Gastroesophageal sphincter (tissue), 3 donors: ENCODE results near the gene THAP2.

ENCODE experiments used
- POLR2A ChIP-seq, 2 donors: fragments of 450-650 bp; IDR thresholded peaks; one replicate each; pipeline ENCODE4 v1.6.1; 2017; ENCODE audit warnings: antibody characterized with exemption in 2 of 2, mild to moderate bottlenecking in 2 of 2, moderate library complexity in 1 of 2
- TF ChIP-seq, protein P1 (sequence below), 4 experiments: fragments of 200-600 bp in 2 of 4; fragments of 450-650 bp in 2 of 4; sonication (generic) in 1 of 4; IDR thresholded peaks; one replicate each; pipeline ENCODE4 v1.5.1; 2017 to 2019; ENCODE audit warnings: antibody characterized with exemption in 4 of 4, mild to moderate bottlenecking in 2 of 4, moderate library complexity in 2 of 4

DNA sequence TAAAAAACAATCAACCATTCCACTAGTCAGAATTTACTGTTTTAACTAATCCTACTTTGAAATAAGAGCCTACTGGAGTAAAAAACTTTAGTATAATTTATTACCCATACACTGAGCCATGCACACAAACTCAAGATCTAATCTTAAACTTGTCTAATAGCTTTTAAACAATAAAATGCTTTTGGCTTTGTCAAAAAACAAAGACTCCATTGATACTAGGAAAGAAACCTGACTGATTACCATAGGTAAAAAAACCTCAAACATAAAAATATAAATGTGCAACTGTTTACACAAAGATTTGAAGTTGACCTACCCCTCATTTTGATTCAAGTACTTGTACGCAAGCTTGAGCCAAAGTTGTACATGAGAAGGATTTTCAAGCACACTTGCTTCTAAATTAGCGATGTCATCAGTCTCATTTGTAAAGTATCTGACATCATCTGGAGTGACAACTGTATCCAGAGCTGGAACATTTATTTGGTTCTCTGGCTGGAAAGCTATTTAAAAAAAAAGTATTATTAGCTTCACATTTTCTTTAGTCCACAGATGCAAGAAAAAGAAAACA, 36.6 kb upstream of the THAP2 start:
- TF ChIP-seq, protein P1, sequence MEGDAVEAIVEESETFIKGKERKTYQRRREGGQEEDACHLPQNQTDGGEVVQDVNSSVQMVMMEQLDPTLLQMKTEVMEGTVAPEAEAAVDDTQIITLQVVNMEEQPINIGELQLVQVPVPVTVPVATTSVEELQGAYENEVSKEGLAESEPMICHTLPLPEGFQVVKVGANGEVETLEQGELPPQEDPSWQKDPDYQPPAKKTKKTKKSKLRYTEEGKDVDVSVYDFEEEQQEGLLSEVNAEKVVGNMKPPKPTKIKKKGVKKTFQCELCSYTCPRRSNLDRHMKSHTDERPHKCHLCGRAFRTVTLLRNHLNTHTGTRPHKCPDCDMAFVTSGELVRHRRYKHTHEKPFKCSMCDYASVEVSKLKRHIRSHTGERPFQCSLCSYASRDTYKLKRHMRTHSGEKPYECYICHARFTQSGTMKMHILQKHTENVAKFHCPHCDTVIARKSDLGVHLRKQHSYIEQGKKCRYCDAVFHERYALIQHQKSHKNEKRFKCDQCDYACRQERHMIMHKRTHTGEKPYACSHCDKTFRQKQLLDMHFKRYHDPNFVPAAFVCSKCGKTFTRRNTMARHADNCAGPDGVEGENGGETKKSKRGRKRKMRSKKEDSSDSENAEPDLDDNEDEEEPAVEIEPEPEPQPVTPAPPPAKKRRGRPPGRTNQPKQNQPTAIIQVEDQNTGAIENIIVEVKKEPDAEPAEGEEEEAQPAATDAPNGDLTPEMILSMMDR (IDR thresholded peaks at IDR 0.05), result no peak
- TF ChIP-seq POLR2A (IDR thresholded peaks at IDR 0.05), result no peak
